Measurements from ENCODE around the gene ZFTA. TPM values are rescaled to one million over a fixed set of nuclear protein-coding genes. Genes with fewer than 3 reads are reported as not detected.

ZFTA gene
- total RNA-seq, 2 experiments from 2014 or later, result 4.5 to 5.6 TPM

GRCh38 chr11:63770763-63771162 lies 2.2 kb upstream of the ZFTA start:
- no peak overlapping the region for H3K4me3 Mint-ChIP-seq
- H3K9me3 Mint-ChIP-seq (ENCODE audit: insufficient read depth), result no peaks in the 10 kb centered on the region
- POLR2A ChIA-PET, result no interaction called here
- ATAC-seq, result no peak
- no peak overlapping the region for H3K27ac Mint-ChIP-seq
- no peaks in the 10 kb centered on the region for H3K36me3 Mint-ChIP-seq (ENCODE audit: low read depth)
- peaks cover 15% of the 10 kb centered on the region for H3K4me1 Mint-ChIP-seq (ENCODE audit: low read depth)
- peaks cover 36% of the 10 kb centered on the region for H3K27me3 Mint-ChIP-seq (ENCODE audit: low read depth)
- DNase-seq, result no peak
- CTCF ChIA-PET, result no interaction called here

GRCh38 chr11:63769714-63770455 lies 1.3 kb upstream of the ZFTA start:
- Mint-ChIP-seq H3K36me3 (ENCODE audit: low read depth) (no peaks in the 10 kb centered on the region), H3K27me3 (ENCODE audit: low read depth) (peaks cover 31% of the 10 kb centered on the region), H3K27ac (no peak overlapping the region), H3K9me3 (ENCODE audit: insufficient read depth) (no peaks in the 10 kb centered on the region), H3K4me1 (ENCODE audit: low read depth) (peaks cover 15% of the 10 kb centered on the region), H3K4me3 (peak overlapping the region; percentile 50)
- CTCF ChIA-PET, result interaction anchor here (3.5 kb wide), 1 partner anchor 176 kb away, joined by 30 read pairs; no protein-coding TSS in a partner anchor
- POLR2A ChIA-PET, result interaction anchor here (2.4 kb wide), 1 partner anchor 89 kb away, joined by 6 read pairs; the partner anchor contains the start of gene RTN3
- no peak for ATAC-seq
- no peak for DNase-seq

GRCh38 chr11:63769042-63769713 lies 603 bp upstream of the ZFTA start:
- Mint-ChIP-seq H3K36me3 (ENCODE audit: low read depth) (no peaks in the 10 kb centered on the region), H3K9me3 (ENCODE audit: insufficient read depth) (no peaks in the 10 kb centered on the region), H3K27ac (no peak overlapping the region), H3K27me3 (ENCODE audit: low read depth) (peaks cover 30% of the 10 kb centered on the region), H3K4me1 (ENCODE audit: low read depth) (peaks cover 15% of the 10 kb centered on the region), H3K4me3 (no peak overlapping the region)
- ChIA-PET CTCF (interaction anchor here (0.7 to 3.5 kb wide), 6 partner anchors 10 to 183 kb away, joined by 3 to 30 read pairs (median 4); no protein-coding TSS in a partner anchor), POLR2A (interaction anchor here (2.4 kb wide), 1 partner anchor 88 kb away, joined by 6 read pairs; the partner anchor contains the start of gene RTN3)
- peak; percentile 32 for DNase-seq
- peak; percentile 54 for ATAC-seq

GRCh38 chr11:63767565-63768236 lies 874 bp downstream of the ZFTA start:
- peak; percentile 11 for ATAC-seq
- no peaks in the 10 kb centered on the region for H3K36me3 Mint-ChIP-seq (ENCODE audit: low read depth)
- no peaks in the 10 kb centered on the region for H3K9me3 Mint-ChIP-seq (ENCODE audit: insufficient read depth)
- POLR2A ChIA-PET, result interaction anchor here (0.9 to 2.4 kb wide), 2 partner anchors 86 to 124 kb away, joined by 3 to 6 read pairs; partner anchors contain the start of gene RTN3
- peak overlapping the region; percentile 92 for H3K4me3 Mint-ChIP-seq
- peaks cover 22% of the 10 kb centered on the region for H3K27me3 Mint-ChIP-seq (ENCODE audit: low read depth)
- CTCF ChIA-PET, result interaction anchor here (0.9 to 3.5 kb wide), 19 partner anchors 11 to 587 kb away, joined by 3 to 30 read pairs (median 4); no protein-coding TSS in a partner anchor
- peak; percentile 54 for DNase-seq
- H3K4me1 Mint-ChIP-seq (ENCODE audit: low read depth), result peaks cover 15% of the 10 kb centered on the region
- H3K27ac Mint-ChIP-seq, result peak overlapping the region; percentile 81

- no peaks in the 10 kb centered on the region for H3K36me3 Mint-ChIP-seq (ENCODE audit: low read depth)
- peaks cover 15% of the 10 kb centered on the region for H3K4me1 Mint-ChIP-seq (ENCODE audit: low read depth)
- POLR2A ChIA-PET, result interaction anchor here (0.9 to 2.4 kb wide), 2 partner anchors 86 to 125 kb away, joined by 3 to 6 read pairs; partner anchors contain the start of gene RTN3
- peaks cover 19% of the 10 kb centered on the region for H3K27me3 Mint-ChIP-seq (ENCODE audit: low read depth)
- peak; percentile 48 for ATAC-seq
- H3K9me3 Mint-ChIP-seq (ENCODE audit: insufficient read depth), result no peaks in the 10 kb centered on the region
- H3K4me3 Mint-ChIP-seq, result peak overlapping the region; percentile 92
- CTCF ChIA-PET, result interaction anchor here (0.9 to 3.5 kb wide), 16 partner anchors 10 to 588 kb away, joined by 3 to 30 read pairs (median 4); no protein-coding TSS in a partner anchor
- H3K27ac Mint-ChIP-seq, result no peak overlapping the region
- no peak for DNase-seq
These were observed 1.4 kb downstream of the ZFTA start for GRCh38 chr11:63767267-63767564.

- H3K27me3 Mint-ChIP-seq (ENCODE audit: low read depth), result peaks cover 16% of the 10 kb centered on the region
- ATAC-seq (no peak), DNase-seq (no peak)
- H3K4me3 Mint-ChIP-seq, result peak overlapping the region; percentile 92
- H3K4me1 Mint-ChIP-seq (ENCODE audit: low read depth), result peaks cover 15% of the 10 kb centered on the region
- H3K9me3 Mint-ChIP-seq (ENCODE audit: insufficient read depth), result no peaks in the 10 kb centered on the region
- no peaks in the 10 kb centered on the region for H3K36me3 Mint-ChIP-seq (ENCODE audit: low read depth)
- H3K27ac Mint-ChIP-seq, result no peak overlapping the region
- CTCF ChIA-PET, result interaction anchor here (1.0 to 3.5 kb wide), 6 partner anchors 10 to 179 kb away, joined by 3 to 30 read pairs (median 4); no protein-coding TSS in a partner anchor
- POLR2A ChIA-PET, result interaction anchor here (0.9 kb wide), 2 partner anchors 95 to 125 kb away, joined by 3 read pairs; partner anchors contain the start of gene ATL3
These were observed 1.9 kb downstream of the ZFTA start for GRCh38 chr11:63766531-63767235.

- Mint-ChIP-seq H3K27ac (no peak overlapping the region), H3K27me3 (ENCODE audit: low read depth) (peaks cover 10% of the 10 kb centered on the region), H3K36me3 (ENCODE audit: low read depth) (no peaks in the 10 kb centered on the region), H3K9me3 (ENCODE audit: insufficient read depth) (no peaks in the 10 kb centered on the region), H3K4me1 (ENCODE audit: low read depth) (peaks cover 15% of the 10 kb centered on the region), H3K4me3 (no peak overlapping the region)
- ATAC-seq, result no peak
- CTCF ChIA-PET, result interaction anchor here (0.8 to 1.7 kb wide), 2 partner anchors 10 to 127 kb away, joined by 3 to 4 read pairs; no protein-coding TSS in a partner anchor
- DNase-seq, result no peak
- POLR2A ChIA-PET, result interaction anchor here (0.9 kb wide), 1 partner anchor 94 kb away, joined by 3 read pairs; the partner anchor contains the start of gene ATL3
These were observed 2.8 kb downstream of the ZFTA start for GRCh38 chr11:63765688-63766241.

- POLR2A ChIA-PET, result no interaction called here
- H3K36me3 Mint-ChIP-seq (ENCODE audit: low read depth), result no peaks in the 10 kb centered on the region
These were observed 3.6 kb downstream of the ZFTA start for GRCh38 chr11:63764679-63765647.

GRCh38 chr11:63764340-63764678 lies 4.3 kb downstream of the ZFTA start:
- no peak overlapping the region for H3K27ac Mint-ChIP-seq
- no peaks in the 10 kb centered on the region for H3K27me3 Mint-ChIP-seq (ENCODE audit: low read depth)
- POLR2A ChIA-PET, result no interaction called here
- H3K9me3 Mint-ChIP-seq (ENCODE audit: insufficient read depth), result no peaks in the 10 kb centered on the region
- H3K36me3 Mint-ChIP-seq (ENCODE audit: low read depth), result peaks cover 3% of the 10 kb centered on the region
- ATAC-seq (no peak), DNase-seq (no peak)
- CTCF ChIA-PET, result no interaction called here
- no peak overlapping the region for H3K4me3 Mint-ChIP-seq
- peaks cover 14% of the 10 kb centered on the region for H3K4me1 Mint-ChIP-seq (ENCODE audit: low read depth)

More at GRCh38 chr11:63764679-63765647, 3.6 kb downstream of the ZFTA start:
- Mint-ChIP-seq H3K4me1 (ENCODE audit: low read depth) (peaks cover 15% of the 10 kb centered on the region), H3K9me3 (ENCODE audit: insufficient read depth) (no peaks in the 10 kb centered on the region), H3K27ac (no peak overlapping the region), H3K4me3 (no peak overlapping the region), H3K27me3 (ENCODE audit: low read depth) (peaks cover 3% of the 10 kb centered on the region)
- no peak for ATAC-seq
- no peak for DNase-seq
- CTCF ChIA-PET, result interaction anchor here (1.7 kb wide), 1 partner anchor 9 kb away, joined by 4 read pairs; no protein-coding TSS in a partner anchor
